ENCODE results near the gene MEIOC.

MEIOC gene

GRCh38 chr17:44655983-44656710, at the start of gene MEIOC:
Gene MEIOC (plus strand): TSS chr17:44656468. CDS start chr17:44656614, 146 bp downstream.
- H3K4me3 ChIP-seq (replicated peaks; ENCODE audit: low read depth, low read length): no peak within 1 kb of the TSS; the same call in 1 of the 2 replicates
- H3K36me3 ChIP-seq (ENCODE audit: control insufficient read depth, insufficient read depth, low read length): no peaks in the 10 kb centered on the region
- TF ChIP-seq CTCF (IDR thresholded peaks at IDR 0.05; ENCODE audit: insufficient read depth, low read length, poor library complexity, severe bottlenecking): no peak
- peak; percentile 49 for DNase-seq (ENCODE audit: extremely low read depth, insufficient read length)
- H3K27me3 ChIP-seq (replicated peaks; ENCODE audit: control insufficient read depth, insufficient read depth, low read length): no peaks in the 10 kb centered on the region; the same call in 1 of the 2 replicates

- DNase-seq (ENCODE audit: extremely low read depth, insufficient read length): no peak
- no peaks in the 10 kb centered on the region; the same call in 1 of the 2 replicates for H3K27me3 ChIP-seq (replicated peaks; ENCODE audit: control insufficient read depth, insufficient read depth, low read length)
- H3K36me3 ChIP-seq (ENCODE audit: control insufficient read depth, insufficient read depth, low read length): no peaks in the 10 kb centered on the region
- no peak for TF ChIP-seq CTCF (IDR thresholded peaks at IDR 0.05; ENCODE audit: insufficient read depth, low read length, poor library complexity, severe bottlenecking)
- H3K4me3 ChIP-seq (replicated peaks; ENCODE audit: low read depth, low read length): no peak overlapping the region
Measured at GRCh38 chr17:44606658-44607057, 49.6 kb upstream of the MEIOC start.

- DNase-seq (ENCODE audit: extremely low read depth, insufficient read length): no peak
- Histone ChIP-seq H3K4me3 (replicated peaks; ENCODE audit: low read depth, low read length) (no peak overlapping the region), H3K27me3 (replicated peaks; ENCODE audit: control insufficient read depth, insufficient read depth, low read length) (no peaks in the 10 kb centered on the region; the same call in 1 of the 2 replicates), H3K36me3 (ENCODE audit: control insufficient read depth, insufficient read depth, low read length) (no peaks in the 10 kb centered on the region)
- no peak for TF ChIP-seq CTCF (IDR thresholded peaks at IDR 0.05; ENCODE audit: insufficient read depth, low read length, poor library complexity, severe bottlenecking)
Measured at GRCh38 chr17:44607836-44608690, 48.2 kb upstream of the MEIOC start.

- Histone ChIP-seq H3K36me3 (ENCODE audit: control insufficient read depth, insufficient read depth, low read length) (no peaks in the 10 kb centered on the region), H3K27me3 (replicated peaks; ENCODE audit: control insufficient read depth, insufficient read depth, low read length) (no peaks in the 10 kb centered on the region; the same call in 1 of the 2 replicates), H3K4me3 (replicated peaks; ENCODE audit: low read depth, low read length) (no peak overlapping the region)
- no peak for TF ChIP-seq CTCF (IDR thresholded peaks at IDR 0.05; ENCODE audit: insufficient read depth, low read length, poor library complexity, severe bottlenecking)
- DNase-seq (ENCODE audit: extremely low read depth, insufficient read length): no peak
Measured at GRCh38 chr17:44608727-44609435, 47.4 kb upstream of the MEIOC start.

- Histone ChIP-seq H3K4me3 (replicated peaks; ENCODE audit: low read depth, low read length) (no peak overlapping the region), H3K36me3 (ENCODE audit: control insufficient read depth, insufficient read depth, low read length) (no peaks in the 10 kb centered on the region), H3K27me3 (replicated peaks; ENCODE audit: control insufficient read depth, insufficient read depth, low read length) (no peaks in the 10 kb centered on the region; the same call in none of the 2 replicates)
- DNase-seq (ENCODE audit: extremely low read depth, insufficient read length): no peak
- TF ChIP-seq CTCF (IDR thresholded peaks at IDR 0.05; ENCODE audit: insufficient read depth, low read length, poor library complexity, severe bottlenecking): no peak
Measured at GRCh38 chr17:44610331-44610730, 45.9 kb upstream of the MEIOC start.

Data from GM06990 (cell line).